Measurements from ENCODE around the gene MCRIP1. TPM values are rescaled to one million over a fixed set of nuclear protein-coding genes. Genes with fewer than 3 reads are reported as not detected.

Gene MCRIP1
- polyA plus RNA-seq, 1 donor (not counting 4 experiments of a cell fraction or from before 2014, with no cell fraction given), result 17.7 TPM

DNA sequence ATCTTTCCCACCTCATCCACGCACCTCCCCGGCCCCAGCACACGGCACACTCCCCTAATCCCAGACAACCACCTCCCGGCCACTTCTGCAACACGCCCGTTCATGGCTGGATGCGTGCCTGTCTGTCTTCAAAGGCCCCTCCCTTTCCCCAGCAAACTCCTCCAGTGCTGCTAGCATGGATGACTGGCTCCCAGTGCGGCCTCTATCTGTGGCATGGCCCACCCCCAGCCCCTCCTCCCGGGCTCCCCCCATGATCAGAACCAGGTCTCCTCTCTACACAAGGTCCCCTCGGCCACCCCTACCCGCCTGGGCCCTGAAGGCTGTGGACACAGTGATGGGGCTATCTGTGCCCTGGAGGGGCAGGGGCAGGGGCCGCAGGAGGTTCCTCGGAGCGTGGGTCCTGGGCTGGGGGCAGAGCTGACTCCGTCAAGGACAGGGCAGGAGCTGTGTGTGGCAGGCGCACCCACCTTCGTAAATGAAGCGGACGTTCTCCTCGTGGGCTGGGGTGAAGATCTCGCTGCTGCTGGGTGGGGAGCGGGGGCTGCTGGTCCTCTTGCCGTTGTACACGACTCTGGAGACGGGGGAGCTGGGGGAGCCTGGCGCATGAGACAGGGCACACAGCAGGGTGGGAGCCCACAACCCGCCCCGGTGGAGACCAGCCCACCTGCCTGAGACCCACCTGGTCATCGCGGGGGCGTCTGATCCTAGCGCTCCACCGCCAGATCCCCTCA is 9.1 kb downstream of the MCRIP1 start:
- Histone ChIP-seq H4K20me1 (ENCODE audit: control insufficient read depth, extremely low read depth, insufficient read depth, low read length) (no peaks in the 10 kb centered on the region), H3K4me3 (ENCODE audit: control insufficient read depth in 2 of 3, extremely low read depth in 1 of 3, insufficient read depth in 2 of 3, low read depth in 1 of 3, low read length in 3 of 3) (no peak overlapping the region), H3K36me3 (ENCODE audit: control insufficient read depth in 2 of 2, extremely low read depth in 1 of 2, insufficient read depth in 2 of 2, low read length in 2 of 2) (peaks cover 0 to 1% of the 10 kb centered on the region in 2 experiments), H3K4me2 (ENCODE audit: control insufficient read depth, extremely low read depth, insufficient read depth, low read depth, low read length) (no peak overlapping the region), H3K27ac (ENCODE audit: control insufficient read depth, insufficient read depth, low read length) (no peak overlapping the region), H3K27me3 (ENCODE audit: control insufficient read depth, extremely low read depth, insufficient read depth, low read length) (no peaks in the 10 kb centered on the region), H3K9me1 (ENCODE audit: control insufficient read depth, extremely low read depth, insufficient read depth, low read length) (no peaks in the 10 kb centered on the region), H3K79me2 (ENCODE audit: control insufficient read depth, insufficient read depth, low read length) (no peaks in the 10 kb centered on the region), H3K9me3 (ENCODE audit: control insufficient read depth, low read depth, low read length) (no peaks in the 10 kb centered on the region), H3K4me1 (ENCODE audit: control insufficient read depth, extremely low read depth, insufficient read depth, low read length) (peaks cover 11% of the 10 kb centered on the region), H2AFZ (ENCODE audit: control insufficient read depth, low read length) (no peak overlapping the region), H3K9ac (ENCODE audit: control insufficient read depth, extremely low read depth, insufficient read depth, low read length) (no peak overlapping the region)
- dilution Hi-C loops (cut with MboI; ENCODE audit: extremely low pct_ligation_motif_present, low sequenced_read_pairs), result no loop called here
- TF ChIP-seq CTCF (optimal IDR thresholded peaks at IDR 0.05 in 1 of 3, IDR thresholded peaks at IDR 0.05 in 1 of 3, conservative IDR thresholded peaks at IDR 0.05 in 1 of 3; ENCODE audit: extremely low read depth in 1 of 3, insufficient read depth in 2 of 3, low read length in 3 of 3) (no peak), EZH2 (IDR thresholded peaks at IDR 0.05; ENCODE audit: low read length) (no peak)
- DNase-seq (ENCODE audit: low read depth, low spot score) (no peak), FAIRE-seq (no peak)

- Histone ChIP-seq H3K27ac (ENCODE audit: control insufficient read depth, insufficient read depth, low read length) (no peak overlapping the region), H2AFZ (ENCODE audit: control insufficient read depth, low read length) (no peak overlapping the region), H3K4me3 (ENCODE audit: control insufficient read depth in 2 of 3, extremely low read depth in 1 of 3, insufficient read depth in 2 of 3, low read depth in 1 of 3, low read length in 3 of 3) (no peak overlapping the region), H3K9ac (ENCODE audit: control insufficient read depth, extremely low read depth, insufficient read depth, low read length) (no peak overlapping the region), H3K9me3 (ENCODE audit: control insufficient read depth, low read depth, low read length) (no peaks in the 10 kb centered on the region), H4K20me1 (ENCODE audit: control insufficient read depth, extremely low read depth, insufficient read depth, low read length) (no peaks in the 10 kb centered on the region), H3K9me1 (ENCODE audit: control insufficient read depth, extremely low read depth, insufficient read depth, low read length) (no peaks in the 10 kb centered on the region), H3K27me3 (ENCODE audit: control insufficient read depth, extremely low read depth, insufficient read depth, low read length) (no peaks in the 10 kb centered on the region), H3K79me2 (ENCODE audit: control insufficient read depth, insufficient read depth, low read length) (no peaks in the 10 kb centered on the region), H3K4me1 (ENCODE audit: control insufficient read depth, extremely low read depth, insufficient read depth, low read length) (peaks cover 11% of the 10 kb centered on the region), H3K4me2 (ENCODE audit: control insufficient read depth, extremely low read depth, insufficient read depth, low read depth, low read length) (no peak overlapping the region), H3K36me3 (ENCODE audit: control insufficient read depth in 2 of 2, extremely low read depth in 1 of 2, insufficient read depth in 2 of 2, low read length in 2 of 2) (peaks cover 0 to 1% of the 10 kb centered on the region in 2 experiments)
- no peak for DNase-seq (ENCODE audit: low read depth, low spot score)
- FAIRE-seq, result no peak
- dilution Hi-C loops (cut with MboI; ENCODE audit: extremely low pct_ligation_motif_present, low sequenced_read_pairs), result no loop called here
- TF ChIP-seq EZH2 (IDR thresholded peaks at IDR 0.05; ENCODE audit: low read length) (no peak), CTCF (optimal IDR thresholded peaks at IDR 0.05 in 1 of 3, IDR thresholded peaks at IDR 0.05 in 1 of 3, conservative IDR thresholded peaks at IDR 0.05 in 1 of 3; ENCODE audit: extremely low read depth in 1 of 3, insufficient read depth in 2 of 3, low read length in 3 of 3) (no peak)
These were observed 9.9 kb downstream of the MCRIP1 start for GRCh38 chr17:81822996-81823819.
